PFSK-1 (cell line): ENCODE results near the gene NXPH3.

Source experiments
- FOXP2 ChIP-seq: optimal IDR thresholded peaks from 2 replicates; pipeline ENCODE3; 2011; ENCODE audit warnings: borderline replicate concordance, control low read depth, inconsistent platforms; ENCODE audit not compliant: insufficient read depth; ENCODE audit errors: extremely low read length, extremely low read depth
- POLR2AphosphoS5 ChIP-seq: IDR thresholded peaks from 2 replicates; pipeline ENCODE4 v1.6.1; 2012; ENCODE audit warnings: low read depth, mild to moderate bottlenecking, control low read depth, low read length, moderate library complexity
- REST ChIP-seq, 2 experiments: IDR thresholded peaks; 2 replicates each; pipeline versions ENCODE4 v1.6.1 to v1.8.0; 2011 to 2012; ENCODE audit warnings: low read depth in 2 of 2, low read length in 2 of 2, control low read depth in 1 of 2, inconsistent platforms in 1 of 2, mild to moderate bottlenecking in 1 of 2, moderate library complexity in 1 of 2; ENCODE audit not compliant: insufficient read depth in 1 of 2
- TAF1 ChIP-seq: IDR thresholded peaks from 2 replicates; pipeline ENCODE4 v1.6.1; 2012; ENCODE audit warnings: low read length, control low read depth, borderline replicate concordance; ENCODE audit not compliant: insufficient read depth

GRCh38 chr17:49575679-49576087 lies at the start of gene NXPH3:
- no peak for TF ChIP-seq TAF1
- no peak for TF ChIP-seq POLR2AphosphoS5
- no peak for TF ChIP-seq REST (IDR thresholded peaks at IDR 0.05; ENCODE audit: insufficient read depth in 1 of 2, low read depth in 2 of 2, low read length in 2 of 2)
- peak; percentile 8 for TF ChIP-seq FOXP2
